Esophagus squamous epithelium (tissue), 5 donors: ENCODE measurements around the gene KCTD21. TPM values are rescaled to one million over a fixed set of nuclear protein-coding genes. Genes with fewer than 3 reads are reported as not detected.

Experiments
- DNase-seq: peaks from one replicate; lab custom pipeline; 2025; lab: John Stamatoyannopoulos, UW
- H3K27ac ChIP-seq, 4 donors: fragments of 200-600 bp; sonication (generic); one replicate each; pipeline ENCODE4 v1.5.1; 2016 to 2019; ENCODE audit warnings: mild to moderate bottlenecking in 1 of 4
- H3K27me3 ChIP-seq, 4 donors: fragments of 200-600 bp; sonication (generic); 1 replicate in 3 of 4; 2 replicates in 1 of 4; pipeline versions ENCODE4 v1.5.1 to v1.6.0; 2017 to 2021; ENCODE audit warnings: antibody characterized with exemption in 1 of 4
- H3K36me3 ChIP-seq, 3 donors: fragments of 200-600 bp; sonication (generic); one replicate each; pipeline ENCODE4 v1.5.1; 2016 to 2019
- H3K4me1 ChIP-seq, 3 donors: fragments of 200-600 bp; sonication (generic); one replicate each; pipeline ENCODE4 v1.5.1; 2017 to 2019
- H3K4me3 ChIP-seq, 4 donors: fragments of 200-600 bp; sonication (generic); 1 replicate in 3 of 4; 2 replicates in 1 of 4; pipeline ENCODE4 v1.5.1; 2016 to 2019; ENCODE audit warnings: mild to moderate bottlenecking in 2 of 4, moderate library complexity in 1 of 4
- H3K9me3 ChIP-seq, 3 donors: fragments of 200-600 bp; sonication (generic); one replicate each; pipeline ENCODE4 v1.5.1; 2016 to 2019
- CTCF ChIP-seq, 6 experiments: fragments of 450-650 bp in 4 of 6; fragments of 200-600 bp in 2 of 6; sonication (generic) in 2 of 6; IDR thresholded peaks; one replicate each; pipeline ENCODE4 v1.5.1; 2016 to 2019; ENCODE audit warnings: antibody characterized with exemption in 6 of 6, mild to moderate bottlenecking in 4 of 6, moderate library complexity in 4 of 6
- POLR2A ChIP-seq, 4 donors: fragments of 450-650 bp; IDR thresholded peaks; one replicate each; pipeline ENCODE4 v1.6.1; 2017; ENCODE audit warnings: antibody characterized with exemption in 4 of 4, mild to moderate bottlenecking in 4 of 4, moderate library complexity in 3 of 4
- WGBS, 2 donors: methylation state at CpG; one replicate each; pipeline ENCODE4 v1.1.5; 2018; 5-methylcytosine and 5-hydroxymethylcytosine counted together
- intact Hi-C: fragments of 100-400 bp; cut with DNase I; formaldehyde crosslinking; loops from one replicate; pipeline ENCODE4 v1.15.0; 2022
- total RNA-seq, 4 donors: library from RNA; depleted of rRNA; stranded (reverse); fragments of >200 nt; gene quantifications; one replicate each; pipeline ENCODE4 v1.1.0, GENCODE V29; 2016
- donor health status: DM: yes; HTN: yes; CAD: no.

The KCTD21 gene
- total RNA-seq, 4 donors from 2014 or later, result 9.7 to 16.0 (median 11.3) TPM

DNA sequence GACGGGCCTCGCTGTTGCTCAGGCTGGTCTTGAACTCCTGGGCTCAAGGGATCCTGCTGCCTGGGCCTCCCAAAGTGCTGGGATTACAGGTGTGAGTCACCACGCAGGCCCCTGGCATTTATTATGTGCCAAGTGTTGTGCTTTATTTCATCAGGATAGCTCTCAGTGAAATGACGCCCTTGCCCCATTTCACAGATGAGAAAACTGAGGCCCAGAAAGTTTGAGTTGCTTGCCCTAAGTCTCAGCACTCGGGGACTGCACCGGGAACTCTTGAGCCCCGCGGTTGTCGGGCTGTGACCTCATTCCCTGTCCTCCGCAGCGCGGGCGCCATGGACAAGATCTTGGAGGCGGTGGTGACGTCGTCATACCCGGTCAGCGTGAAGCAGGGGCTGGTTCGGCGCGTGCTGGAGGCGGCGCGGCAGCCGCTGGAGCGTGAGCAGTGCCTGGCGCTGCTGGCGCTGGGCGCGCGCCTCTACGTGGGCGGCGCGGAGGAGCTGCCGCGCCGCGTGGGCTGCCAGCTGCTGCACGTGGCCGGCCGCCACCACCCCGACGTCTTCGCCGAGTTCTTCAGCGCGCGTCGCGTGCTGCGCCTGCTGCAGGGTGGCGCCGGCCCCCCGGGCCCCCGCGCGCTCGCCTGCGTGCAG, 7.6 kb upstream of the KCTD21 start:
- no peak for DNase-seq
- H3K36me3 ChIP-seq, result peaks cover 4 to 52% (median 6%) of the 10 kb centered on the region in 3 donors
- no peak for TF ChIP-seq CTCF (IDR thresholded peaks at IDR 0.05)
- TF ChIP-seq POLR2A (IDR thresholded peaks at IDR 0.05), result no peak
- H3K4me1 ChIP-seq, result peaks cover 0 to 10% (median 0%) of the 10 kb centered on the region in 3 donors
- no peak overlapping the region for H3K27ac ChIP-seq
- H3K4me3 ChIP-seq, result no peak overlapping the region
- 83 to 90% methylated on average over 7 to 17 of the region's 60 CpGs for WGBS, 2 donors
- intact Hi-C loops, result no loop called here
- no peaks in the 10 kb centered on the region for H3K27me3 ChIP-seq
- H3K9me3 ChIP-seq, result no peaks in the 10 kb centered on the region

- no peaks in the 10 kb centered on the region for H3K27me3 ChIP-seq
- H3K9me3 ChIP-seq, result no peaks in the 10 kb centered on the region
- no peak for DNase-seq
- WGBS, 2 donors, result 97 to 100% methylated on average over 3 of the region's 3 CpGs
- H3K4me1 ChIP-seq, result peaks cover 7 to 25% (median 13%) of the 10 kb centered on the region in 3 donors
- TF ChIP-seq CTCF (IDR thresholded peaks at IDR 0.05) (no peak), POLR2A (IDR thresholded peaks at IDR 0.05) (no peak)
- H3K27ac ChIP-seq, result no peak overlapping the region
- H3K36me3 ChIP-seq, result peaks cover 0 to 37% (median 4%) of the 10 kb centered on the region in 3 donors
- intact Hi-C loops, result no loop called here
- no peak overlapping the region for H3K4me3 ChIP-seq
Observed at GRCh38 chr11:78194490-78194889, 6.1 kb upstream of the KCTD21 start.

- H3K4me1 ChIP-seq, result peaks cover 10 to 32% (median 19%) of the 10 kb centered on the region in 3 donors
- 84 to 92% methylated on average over 3 of the region's 8 CpGs for WGBS, 2 donors
- no peaks in the 10 kb centered on the region for H3K27me3 ChIP-seq
- H3K27ac ChIP-seq, result no peak overlapping the region
- DNase-seq, result no peak
- no peak overlapping the region for H3K4me3 ChIP-seq
- intact Hi-C loops, result no loop called here
- no peaks in the 10 kb centered on the region for H3K9me3 ChIP-seq
- peaks cover 0 to 30% (median 4%) of the 10 kb centered on the region in 3 donors for H3K36me3 ChIP-seq
- TF ChIP-seq CTCF (IDR thresholded peaks at IDR 0.05), result no peak
- TF ChIP-seq POLR2A (IDR thresholded peaks at IDR 0.05), result no peak
Observed at GRCh38 chr11:78193806-78194205, 5.4 kb upstream of the KCTD21 start.

DNA sequence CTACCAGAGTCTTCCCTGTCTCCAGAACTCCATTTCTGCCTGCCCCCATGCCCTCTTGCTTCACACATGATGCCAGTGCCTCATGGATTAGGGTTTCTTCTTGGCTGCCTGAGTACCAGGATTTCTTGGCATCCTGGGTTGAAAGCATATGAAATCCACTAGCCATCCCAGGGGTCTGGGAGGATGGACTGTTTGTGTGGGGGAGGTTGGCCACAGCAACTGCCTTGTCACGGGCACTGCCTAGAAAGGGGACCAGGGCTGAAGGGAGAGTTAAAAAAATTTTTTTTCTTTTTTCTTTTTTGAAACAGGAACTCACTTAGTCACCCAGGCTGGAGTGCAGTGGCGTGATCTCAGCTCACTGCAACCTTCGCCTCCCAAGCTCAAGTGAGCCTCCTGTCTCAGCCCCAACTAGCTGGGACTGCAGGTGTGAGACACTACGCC, 4.5 kb upstream of the KCTD21 start:
- peaks cover 0 to 21% (median 0%) of the 10 kb centered on the region in 3 donors for H3K36me3 ChIP-seq
- H3K9me3 ChIP-seq, result no peaks in the 10 kb centered on the region
- intact Hi-C loops, result no loop called here
- DNase-seq, result no peak
- peaks cover 10 to 32% (median 19%) of the 10 kb centered on the region in 3 donors for H3K4me1 ChIP-seq
- H3K27me3 ChIP-seq, result no peaks in the 10 kb centered on the region
- WGBS, 2 donors, result 84 to 87% methylated on average over 4 of the region's 4 CpGs
- TF ChIP-seq CTCF (IDR thresholded peaks at IDR 0.05), result no peak
- TF ChIP-seq POLR2A (IDR thresholded peaks at IDR 0.05), result no peak
- H3K4me3 ChIP-seq, result no peak overlapping the region
- no peak overlapping the region for H3K27ac ChIP-seq

- no peaks in the 10 kb centered on the region for H3K9me3 ChIP-seq
- no peak overlapping the region for H3K4me3 ChIP-seq
- H3K4me1 ChIP-seq, result peaks cover 14 to 37% (median 19%) of the 10 kb centered on the region in 3 donors
- no peaks in the 10 kb centered on the region for H3K27me3 ChIP-seq
- DNase-seq, result no peak
- TF ChIP-seq POLR2A (IDR thresholded peaks at IDR 0.05) (no peak), CTCF (IDR thresholded peaks at IDR 0.05) (no peak)
- H3K27ac ChIP-seq, result no peak overlapping the region
- intact Hi-C loops, result no loop called here
- H3K36me3 ChIP-seq, result peaks cover 0 to 15% (median 0%) of the 10 kb centered on the region in 3 donors
- 92 to 100% methylated on average over 2 of the region's 6 CpGs for WGBS, 2 donors
Observed at GRCh38 chr11:78192223-78192719, 3.8 kb upstream of the KCTD21 start.
